ENCODE results near the gene LGMN.
"Not testable (repeated sequence)": the region's sequence is repeated elsewhere in the genome, so short reads cannot be mapped to it uniquely, and the experiment has no call there.

DNA sequence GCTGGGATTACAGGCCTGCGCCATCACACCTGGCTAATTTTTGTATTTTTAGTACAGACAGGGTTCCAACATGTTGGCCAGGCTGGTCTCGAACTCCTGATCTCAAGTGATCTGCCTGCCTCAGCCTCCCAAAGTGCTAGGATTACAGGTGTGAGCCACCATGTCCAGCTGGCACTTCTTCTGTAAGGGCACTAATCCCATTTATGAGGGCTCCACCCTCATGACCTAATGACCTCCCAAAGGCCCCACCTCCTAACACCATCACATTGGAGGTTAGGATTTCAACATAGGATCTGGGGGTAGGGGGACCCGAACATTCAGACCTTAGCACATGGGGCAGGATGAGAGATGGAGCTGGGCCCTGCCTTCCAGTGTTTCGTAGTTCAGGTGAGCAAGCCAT, 68.1 kb downstream of the LGMN start:
- TF ChIP-seq, protein P1, sequence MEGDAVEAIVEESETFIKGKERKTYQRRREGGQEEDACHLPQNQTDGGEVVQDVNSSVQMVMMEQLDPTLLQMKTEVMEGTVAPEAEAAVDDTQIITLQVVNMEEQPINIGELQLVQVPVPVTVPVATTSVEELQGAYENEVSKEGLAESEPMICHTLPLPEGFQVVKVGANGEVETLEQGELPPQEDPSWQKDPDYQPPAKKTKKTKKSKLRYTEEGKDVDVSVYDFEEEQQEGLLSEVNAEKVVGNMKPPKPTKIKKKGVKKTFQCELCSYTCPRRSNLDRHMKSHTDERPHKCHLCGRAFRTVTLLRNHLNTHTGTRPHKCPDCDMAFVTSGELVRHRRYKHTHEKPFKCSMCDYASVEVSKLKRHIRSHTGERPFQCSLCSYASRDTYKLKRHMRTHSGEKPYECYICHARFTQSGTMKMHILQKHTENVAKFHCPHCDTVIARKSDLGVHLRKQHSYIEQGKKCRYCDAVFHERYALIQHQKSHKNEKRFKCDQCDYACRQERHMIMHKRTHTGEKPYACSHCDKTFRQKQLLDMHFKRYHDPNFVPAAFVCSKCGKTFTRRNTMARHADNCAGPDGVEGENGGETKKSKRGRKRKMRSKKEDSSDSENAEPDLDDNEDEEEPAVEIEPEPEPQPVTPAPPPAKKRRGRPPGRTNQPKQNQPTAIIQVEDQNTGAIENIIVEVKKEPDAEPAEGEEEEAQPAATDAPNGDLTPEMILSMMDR (IDR thresholded peaks at IDR 0.05), result not testable (repeated sequence)
- not testable (repeated sequence) for TF ChIP-seq EZH2 (IDR thresholded peaks at IDR 0.05; ENCODE audit: borderline replicate concordance, insufficient read depth, low read depth, low read length, poor library complexity, severe bottlenecking)

Measured in B cell (primary cell).